Measurements from ENCODE around the gene CYSLTR2. TPM values are rescaled to one million over a fixed set of nuclear protein-coding genes. Genes with fewer than 3 reads are reported as not detected.

The CYSLTR2 gene
- total RNA-seq, 2 donors from 2014 or later, result 0.14 to 4.0 TPM

DNA sequence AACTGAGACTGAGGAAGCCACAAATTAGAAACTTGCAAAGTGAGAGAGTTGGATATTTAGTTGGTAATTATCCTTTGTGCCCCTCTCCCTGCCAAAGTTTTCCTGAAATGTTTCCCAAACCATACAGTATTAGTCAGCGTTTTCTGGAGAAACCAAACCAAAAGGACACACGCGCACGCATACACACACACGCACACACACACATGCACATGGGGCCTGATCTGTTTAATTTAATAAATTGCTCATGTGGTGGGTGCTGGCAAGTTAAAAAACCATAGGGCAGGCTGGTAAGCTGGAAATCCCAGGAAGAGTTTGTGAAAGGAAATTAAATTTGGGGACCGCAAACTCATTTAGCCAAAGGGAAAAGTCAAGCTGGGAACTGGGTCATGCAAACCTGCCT is 11.7 kb upstream of the CYSLTR2 start:
- Histone ChIP-seq H3K4me1 (ENCODE audit: control insufficient read depth in 1 of 2, low read depth in 2 of 2) (no peaks in the 10 kb centered on the region), H3K36me3 (no peaks in the 10 kb centered on the region), H3K4me3 (no peak overlapping the region), H3K27ac (no peak overlapping the region), H3K9me3 (no peaks in the 10 kb centered on the region), H3K27me3 (replicated peaks; ENCODE audit: insufficient read depth) (no peaks in the 10 kb centered on the region)
- ATAC-seq (ENCODE audit: insufficient number of reproducible peaks, low FRiP score, low read depth) (no peak), DNase-seq (ENCODE audit: low spot score) (no peak)
- TF ChIP-seq CTCF (IDR thresholded peaks at IDR 0.05), result no peak

DNA sequence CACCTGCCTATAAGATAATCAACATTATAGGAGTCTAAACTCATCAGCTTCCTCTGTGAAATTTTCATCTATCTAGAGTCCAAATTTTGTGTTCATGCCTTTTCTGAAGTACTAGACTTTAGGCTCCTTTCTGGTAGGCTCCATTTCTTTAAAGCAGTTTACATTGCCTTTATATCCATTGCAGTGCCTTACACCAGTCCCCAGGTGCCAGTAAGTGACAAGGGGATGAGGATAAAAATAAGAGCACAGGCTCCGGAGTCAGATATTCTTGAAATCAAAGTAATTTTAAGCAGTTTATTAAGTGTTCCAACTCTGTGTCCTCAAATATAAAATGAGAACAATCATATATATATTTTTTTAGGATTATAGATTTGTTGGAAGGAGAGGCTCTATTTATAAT is 10.6 kb upstream of the CYSLTR2 start:
- ATAC-seq (ENCODE audit: insufficient number of reproducible peaks, low FRiP score, low read depth), result no peak
- no peak overlapping the region for H3K4me3 ChIP-seq
- no peak for TF ChIP-seq CTCF (IDR thresholded peaks at IDR 0.05)
- DNase-seq (ENCODE audit: low spot score), result no peak
- no peaks in the 10 kb centered on the region for H3K36me3 ChIP-seq
- no peak overlapping the region for H3K27ac ChIP-seq
- H3K27me3 ChIP-seq (replicated peaks; ENCODE audit: insufficient read depth), result no peaks in the 10 kb centered on the region
- no peaks in the 10 kb centered on the region for H3K9me3 ChIP-seq
- H3K4me1 ChIP-seq (ENCODE audit: control insufficient read depth in 1 of 2, low read depth in 2 of 2), result no peaks in the 10 kb centered on the region

DNA sequence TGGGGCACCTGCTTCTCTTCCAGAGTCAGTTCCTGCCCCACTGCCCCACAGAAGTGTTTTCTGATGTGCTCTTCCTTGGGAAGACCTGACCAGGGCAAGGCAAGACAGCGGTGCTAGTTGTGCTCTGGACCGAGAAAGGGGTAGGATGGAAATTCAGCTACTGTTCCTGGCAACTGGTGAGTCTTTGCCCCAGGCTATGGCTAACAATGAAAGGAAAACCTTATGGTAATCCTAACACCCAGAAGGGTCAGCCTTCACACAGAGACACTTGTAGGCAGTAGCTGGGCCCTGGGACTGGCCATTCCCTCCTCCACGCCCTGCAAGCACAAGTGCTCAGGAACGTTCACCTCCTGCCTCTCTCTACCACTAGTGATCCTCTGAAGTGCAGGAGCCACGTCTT is 9.6 kb upstream of the CYSLTR2 start:
- TF ChIP-seq CTCF (IDR thresholded peaks at IDR 0.05), result no peak
- DNase-seq (ENCODE audit: low spot score) (no peak), ATAC-seq (ENCODE audit: insufficient number of reproducible peaks, low FRiP score, low read depth) (no peak)
- H3K9me3 ChIP-seq, result no peaks in the 10 kb centered on the region
- H3K27me3 ChIP-seq (replicated peaks; ENCODE audit: insufficient read depth), result no peaks in the 10 kb centered on the region
- no peak overlapping the region for H3K27ac ChIP-seq
- no peaks in the 10 kb centered on the region for H3K36me3 ChIP-seq
- H3K4me1 ChIP-seq (ENCODE audit: control insufficient read depth in 1 of 2, low read depth in 2 of 2), result no peaks in the 10 kb centered on the region
- no peak overlapping the region for H3K4me3 ChIP-seq

GRCh38 chr13:48644951-48645350 is 8.8 kb upstream of the CYSLTR2 start:
- Histone ChIP-seq H3K9me3 (no peaks in the 10 kb centered on the region), H3K36me3 (no peaks in the 10 kb centered on the region), H3K4me3 (no peak overlapping the region), H3K27me3 (replicated peaks; ENCODE audit: insufficient read depth) (no peaks in the 10 kb centered on the region), H3K27ac (no peak overlapping the region), H3K4me1 (ENCODE audit: control insufficient read depth in 1 of 2, low read depth in 2 of 2) (no peaks in the 10 kb centered on the region)
- DNase-seq (ENCODE audit: low spot score), result no peak
- TF ChIP-seq CTCF (IDR thresholded peaks at IDR 0.05), result no peak
- ATAC-seq (ENCODE audit: insufficient number of reproducible peaks, low FRiP score, low read depth), result no peak

DNA sequence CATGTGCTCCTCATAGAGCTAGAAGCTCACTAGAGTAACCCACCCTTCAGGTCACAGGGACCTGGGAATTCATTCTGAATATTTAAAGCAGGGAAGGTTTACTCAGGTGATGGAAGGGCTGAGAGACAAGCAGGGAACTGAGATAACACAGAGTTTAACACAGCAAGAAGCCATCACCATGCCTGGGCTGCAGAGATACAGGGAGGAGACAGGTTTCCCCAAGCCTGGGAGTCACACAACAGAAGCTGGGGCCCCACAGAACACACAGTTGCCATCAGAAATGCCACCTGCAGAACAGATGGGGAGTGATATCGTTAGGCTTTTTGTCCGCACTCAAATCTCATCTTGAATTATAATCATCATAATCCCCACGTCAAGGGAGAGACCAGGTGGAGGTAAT is 7.9 kb upstream of the CYSLTR2 start:
- Histone ChIP-seq H3K4me3 (no peak overlapping the region), H3K9me3 (no peaks in the 10 kb centered on the region), H3K27me3 (replicated peaks; ENCODE audit: insufficient read depth) (no peaks in the 10 kb centered on the region), H3K4me1 (ENCODE audit: control insufficient read depth in 1 of 2, low read depth in 2 of 2) (no peaks in the 10 kb centered on the region), H3K36me3 (no peaks in the 10 kb centered on the region), H3K27ac (no peak overlapping the region)
- ATAC-seq (ENCODE audit: insufficient number of reproducible peaks, low FRiP score, low read depth), result no peak
- no peak for DNase-seq (ENCODE audit: low spot score)
- TF ChIP-seq CTCF (IDR thresholded peaks at IDR 0.05), result no peak
